Left kidney (tissue), 2 donors: ENCODE data around the gene ENOX1. TPM values are rescaled to one million over a fixed set of nuclear protein-coding genes. Genes with fewer than 3 reads are reported as not detected.

Experiments used
- DNase-seq: peaks from one replicate; pipeline ENCODE4 v3.0.0-alpha.2; 2013
- polyA plus RNA-seq: library from polyadenylated mRNA; unstranded; fragments of 120-200 nt; gene quantifications from one replicate; pipeline ENCODE4 v1.2.1, GENCODE V29; 2013; ENCODE audit not compliant: insufficient read length

The ENOX1 gene
- polyA plus RNA-seq, 1 donor: 8.8 TPM

DNA sequence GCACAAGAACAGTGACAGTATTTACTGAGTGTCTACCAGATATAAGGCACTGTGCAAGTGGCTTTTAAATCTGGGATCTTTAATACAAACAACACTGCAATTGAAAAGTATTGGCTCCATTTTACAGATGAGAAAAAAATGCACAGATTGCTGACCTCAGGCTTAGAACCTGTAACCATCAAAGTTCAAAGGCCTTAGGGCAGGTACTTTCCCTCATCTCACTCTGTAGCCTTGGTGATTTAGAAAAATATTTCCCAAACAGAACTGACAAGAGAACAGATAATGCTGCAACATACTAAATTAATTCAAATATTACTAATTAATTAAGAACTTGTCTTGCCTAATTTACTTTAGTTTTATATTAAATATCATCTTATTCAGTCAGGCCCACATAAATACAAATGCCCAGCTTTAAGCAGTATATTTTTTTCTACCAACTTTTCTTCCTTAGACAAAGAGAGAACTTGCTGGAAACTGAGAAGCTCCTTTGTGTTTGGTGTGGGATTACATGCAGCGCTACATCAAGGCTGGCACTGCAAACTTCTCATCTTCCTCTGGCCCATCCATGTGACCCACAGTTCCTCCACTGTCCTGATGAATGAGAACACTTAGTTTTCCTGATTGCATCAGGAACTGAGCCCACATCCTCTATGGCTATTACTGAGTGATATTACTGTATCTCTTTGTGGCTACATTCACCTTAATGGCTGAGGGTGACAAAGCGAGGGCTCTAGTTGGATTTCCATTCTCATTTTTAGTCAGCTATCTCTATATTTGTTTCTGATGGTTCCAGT, 302.1 kb downstream of the ENOX1 start:
- no peak for DNase-seq

DNA sequence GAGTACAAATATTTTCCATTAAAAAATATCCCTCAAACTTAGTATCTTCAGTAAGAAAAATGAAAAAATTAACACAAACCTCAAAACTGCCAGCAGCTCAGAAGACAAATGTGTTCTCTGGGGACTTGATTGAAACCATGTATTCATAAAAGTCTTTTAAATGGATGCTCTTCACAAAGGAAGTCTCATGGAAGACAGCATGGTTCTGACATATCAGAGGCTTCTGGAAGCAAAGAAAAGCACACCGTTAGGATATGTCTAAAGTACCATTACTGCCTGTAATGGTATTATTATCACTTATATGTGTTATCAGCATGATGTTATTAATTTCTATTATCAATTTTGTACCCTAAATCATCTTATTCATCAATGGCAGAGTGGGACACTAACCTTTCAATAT, 302.8 kb downstream of the ENOX1 start:
- DNase-seq: no peak

DNA sequence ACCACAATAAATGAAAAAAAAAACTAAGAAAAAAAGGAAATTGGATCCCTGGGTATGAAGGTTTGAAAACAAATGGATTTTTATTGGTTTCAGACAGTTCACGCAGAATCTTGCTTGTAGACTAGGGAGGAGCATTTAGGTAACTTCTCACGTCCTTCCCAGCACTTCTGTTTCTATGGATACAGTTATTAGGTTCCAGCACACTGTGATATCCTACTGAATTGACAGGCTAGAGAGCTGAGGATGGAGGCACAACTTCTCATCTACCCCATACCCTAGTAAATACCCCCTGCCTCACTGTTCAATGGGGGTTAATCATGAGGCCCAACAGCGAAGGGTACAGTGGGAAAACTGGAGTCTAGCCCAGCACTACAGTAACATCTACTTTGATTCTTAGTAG, 304.1 kb downstream of the ENOX1 start:
- no peak for DNase-seq

DNA sequence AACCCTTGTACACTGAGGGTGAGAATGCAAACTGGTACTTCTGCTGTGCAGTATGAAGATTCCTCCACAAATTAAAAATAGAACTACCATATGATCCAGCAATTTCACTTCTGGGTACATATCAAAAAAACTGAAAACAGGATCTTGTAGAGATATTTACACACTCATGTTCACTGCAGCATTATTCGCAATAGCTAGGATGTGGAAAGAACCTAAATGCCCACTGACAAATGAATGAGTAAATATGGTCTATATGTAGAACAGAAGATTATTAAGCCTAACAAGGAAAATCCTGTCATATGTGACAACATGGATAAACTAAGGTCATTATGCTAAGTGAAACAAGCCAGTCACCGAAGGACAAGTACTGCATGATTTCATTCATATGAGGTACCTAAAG, 304.7 kb downstream of the ENOX1 start:
- no peak for DNase-seq

DNA sequence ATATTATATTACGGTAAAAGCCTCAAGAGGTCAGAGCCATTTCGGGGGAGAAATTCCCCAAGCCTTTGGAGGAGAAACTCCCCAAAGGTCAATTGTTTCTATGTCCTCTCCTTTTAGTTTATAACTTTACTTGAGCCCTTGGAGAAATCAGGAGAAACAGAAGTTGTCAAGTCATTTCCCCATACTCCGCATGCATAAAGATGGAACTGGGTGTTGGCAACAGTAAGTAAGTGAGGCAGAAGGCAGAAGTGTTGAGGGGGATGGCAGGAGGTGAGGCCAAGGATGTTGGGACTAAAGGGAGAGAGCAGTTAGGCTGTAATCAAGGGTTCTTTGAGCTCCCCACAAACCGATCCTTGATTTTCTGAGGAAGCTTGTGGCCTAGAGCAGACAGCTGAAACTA, 307.9 kb downstream of the ENOX1 start:
- no peak for DNase-seq

DNA sequence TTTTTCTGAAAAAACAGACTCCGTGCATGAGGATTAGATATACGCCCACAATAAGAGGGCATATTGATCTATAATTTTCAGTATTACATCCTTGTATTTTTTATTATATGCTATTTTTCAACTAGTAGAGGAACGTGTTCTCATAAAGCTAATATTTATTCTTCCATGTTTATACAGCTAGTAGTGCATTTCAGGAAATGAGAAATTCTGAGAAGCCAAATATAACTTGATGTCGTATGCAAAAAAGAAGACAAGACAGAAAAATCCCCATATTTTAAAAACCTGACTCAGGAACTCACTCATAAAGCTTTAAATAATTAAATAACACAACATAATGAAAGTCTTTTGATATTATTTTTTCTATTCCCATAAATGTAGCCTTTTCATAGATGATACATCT, 308.6 kb downstream of the ENOX1 start:
- no peak for DNase-seq

DNA sequence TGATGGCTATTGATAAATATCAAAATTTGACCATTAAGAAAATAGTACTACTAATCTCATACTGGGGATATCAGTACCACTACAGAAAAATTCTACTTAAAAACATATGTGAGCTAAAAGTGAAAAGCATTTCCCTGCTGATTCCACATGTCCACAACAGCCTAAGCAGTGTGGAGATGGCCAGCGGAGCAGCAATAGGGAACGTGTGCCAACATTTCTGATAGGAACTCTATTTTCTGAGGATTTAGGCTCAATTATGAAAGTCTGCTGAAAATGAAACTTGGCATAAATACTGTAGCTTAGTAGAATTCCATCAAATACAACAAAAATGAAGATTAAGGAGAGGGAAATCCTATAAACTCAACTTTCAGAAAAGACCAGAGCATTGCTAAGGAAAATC, 311.6 kb downstream of the ENOX1 start:
- DNase-seq: no peak

GRCh38 chr13:43473437-43473836, 313.3 kb downstream of the ENOX1 start:
- DNase-seq: no peak

DNA sequence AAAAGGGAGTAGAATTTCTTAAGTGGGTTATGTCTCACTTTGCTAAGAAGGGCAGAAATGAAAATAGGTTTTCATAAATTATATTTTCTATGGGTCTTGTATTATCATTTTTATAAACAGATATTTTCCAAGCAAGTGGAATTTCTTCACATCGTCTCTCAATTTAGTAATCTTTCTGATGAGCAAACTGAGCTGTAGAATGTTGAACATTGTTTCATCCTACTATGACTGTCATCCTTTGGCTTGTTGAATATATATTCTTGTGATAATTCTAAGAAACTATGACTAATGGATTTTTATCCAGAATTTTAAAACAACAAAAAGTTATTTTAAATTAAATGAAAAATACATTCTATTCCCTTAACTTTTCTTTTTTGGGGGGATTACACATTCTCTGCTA, 313.8 kb downstream of the ENOX1 start:
- DNase-seq: no peak

DNA sequence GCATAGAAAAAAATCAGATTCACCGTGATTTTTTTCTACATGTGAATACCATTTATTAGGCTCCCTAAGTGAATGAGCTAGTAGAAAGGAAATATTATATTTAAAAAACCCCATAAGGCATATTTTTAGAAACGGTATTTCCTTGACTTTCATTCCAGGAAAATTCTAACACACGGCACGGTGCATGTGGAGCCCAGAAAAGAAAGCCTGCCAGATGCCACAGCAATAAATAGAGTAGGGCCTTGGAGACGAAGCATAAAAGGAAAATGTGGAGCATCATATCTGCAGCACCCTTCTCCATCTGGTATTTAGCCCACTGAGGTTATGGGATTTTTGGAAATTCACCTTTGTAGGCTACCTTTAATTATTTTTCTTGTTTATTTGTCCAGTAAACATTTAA, 314.4 kb downstream of the ENOX1 start:
- DNase-seq: no peak

GRCh38 chr13:43470610-43471009, 316.2 kb downstream of the ENOX1 start:
- no peak for DNase-seq

- no peak for DNase-seq
These were observed 317.0 kb downstream of the ENOX1 start for GRCh38 chr13:43469791-43470190.

DNA sequence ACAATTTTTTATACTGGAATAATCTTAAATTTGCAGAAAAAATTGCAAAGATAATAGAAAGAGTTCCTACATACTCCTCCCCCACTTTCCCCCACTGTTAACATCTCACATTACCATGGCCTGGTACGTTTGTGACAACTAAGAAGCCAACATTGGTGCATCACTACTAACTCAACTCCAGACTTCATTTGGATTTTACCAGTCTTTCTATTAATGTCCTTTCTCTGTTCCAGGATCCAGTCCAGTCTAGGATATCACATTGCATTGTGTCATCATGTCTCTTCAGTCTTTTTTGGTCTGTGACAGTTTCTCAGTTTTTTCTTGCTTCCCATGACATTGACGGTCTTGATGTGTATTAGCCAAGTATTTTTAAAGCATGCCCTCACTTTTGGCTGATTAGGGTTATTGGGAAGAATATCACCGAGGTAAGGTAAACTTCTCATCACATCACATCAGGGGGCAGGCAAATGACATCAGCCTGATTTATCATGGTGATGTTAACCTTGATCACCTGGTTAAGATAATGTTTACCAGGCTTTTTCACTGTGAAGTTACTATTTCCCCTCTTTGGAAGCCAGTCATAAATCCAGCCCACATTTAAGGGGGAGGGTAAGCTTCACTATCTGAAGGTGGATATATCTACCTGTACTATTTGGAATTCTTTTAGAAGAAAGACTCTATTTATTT, 322.1 kb downstream of the ENOX1 start:
- DNase-seq: no peak

- DNase-seq: no peak
These were observed 338.0 kb downstream of the ENOX1 start for GRCh38 chr13:43448605-43449336.

DNA sequence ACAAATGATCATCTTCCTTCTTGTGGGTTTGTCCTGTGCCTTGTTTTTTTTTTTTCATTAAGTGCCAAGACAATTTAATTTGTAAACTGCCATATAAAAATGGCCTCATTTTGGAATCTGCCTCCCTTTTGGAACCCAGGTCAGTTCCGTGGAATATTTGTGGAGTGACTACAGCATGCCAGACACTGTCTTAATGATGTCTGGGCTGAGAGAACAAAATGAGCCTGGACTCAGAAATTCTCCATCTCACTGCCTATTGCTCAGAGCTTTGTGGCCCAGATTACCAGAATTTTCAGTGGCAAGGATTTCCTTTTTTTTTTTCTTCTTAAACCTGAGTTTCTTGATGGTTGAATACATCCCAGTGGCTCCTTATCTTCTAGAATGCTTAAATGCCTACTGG, 340.6 kb downstream of the ENOX1 start:
- DNase-seq: no peak

DNA sequence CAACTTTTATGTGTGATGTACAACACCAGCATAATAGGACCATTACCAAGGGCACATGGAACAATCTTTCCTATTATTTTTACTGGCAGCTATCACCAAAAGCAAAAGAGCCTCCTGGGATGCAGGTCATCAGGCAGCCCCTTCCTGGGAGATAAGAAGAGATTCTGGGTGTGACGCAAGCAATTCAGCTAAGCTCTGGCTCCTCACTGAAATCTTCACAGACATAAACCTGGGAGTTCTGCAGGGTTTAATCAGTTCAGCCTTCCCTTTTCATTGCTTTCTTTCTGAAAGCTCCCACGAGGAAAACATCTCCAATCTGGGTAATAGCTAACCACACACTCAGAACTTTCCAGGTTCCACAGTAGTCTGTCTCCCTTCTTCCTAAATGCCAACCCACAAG, 341.1 kb downstream of the ENOX1 start:
- DNase-seq: no peak

DNA sequence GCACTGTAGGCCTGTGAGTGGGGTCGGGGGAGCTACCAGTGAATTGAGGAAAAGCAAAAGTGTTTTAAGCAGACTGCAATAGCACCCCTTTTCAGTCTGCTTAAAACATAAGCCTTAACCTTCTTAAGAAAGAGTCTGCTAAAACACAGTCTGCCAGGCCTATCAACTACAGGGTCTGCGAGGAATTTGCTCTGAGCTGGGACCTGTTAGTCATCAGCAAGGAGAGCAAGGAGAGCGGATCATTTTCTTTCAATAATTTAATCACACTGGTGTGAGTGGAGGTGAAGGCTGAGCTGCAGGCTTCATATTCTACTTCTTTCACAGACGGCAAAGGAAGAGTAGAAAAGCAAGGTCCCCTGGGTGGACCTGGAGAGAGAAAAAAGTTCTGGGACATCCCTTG, 342.7 kb downstream of the ENOX1 start:
- no peak for DNase-seq

DNA sequence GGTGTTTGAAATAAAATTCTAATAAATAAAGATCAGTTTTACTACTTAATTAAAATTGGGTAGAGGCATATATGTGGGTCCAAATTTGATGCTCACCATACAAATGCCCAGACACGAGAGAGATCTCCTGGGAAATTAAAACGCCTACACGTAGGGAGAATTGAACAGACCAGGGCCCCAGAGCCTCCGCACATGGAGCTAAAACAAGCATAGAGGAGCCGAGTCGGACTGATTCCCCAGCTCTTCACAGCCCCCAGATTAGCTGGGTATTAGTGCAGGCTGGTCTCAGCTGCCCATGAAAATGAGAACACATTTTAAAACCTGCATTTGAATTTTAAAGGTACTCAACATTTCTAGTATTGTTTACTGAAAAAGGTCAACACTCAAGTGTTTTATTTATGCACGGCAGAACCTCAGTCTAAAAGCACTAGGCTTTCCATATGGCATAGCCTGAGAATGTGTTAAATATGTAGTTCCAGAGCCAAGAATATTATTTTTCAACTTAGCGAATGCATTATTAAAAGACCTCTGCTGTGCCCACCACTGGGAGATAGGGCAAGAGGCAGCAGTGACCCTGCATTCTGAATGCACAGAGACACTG, 344.8 kb downstream of the ENOX1 start:
- DNase-seq: no peak

DNA sequence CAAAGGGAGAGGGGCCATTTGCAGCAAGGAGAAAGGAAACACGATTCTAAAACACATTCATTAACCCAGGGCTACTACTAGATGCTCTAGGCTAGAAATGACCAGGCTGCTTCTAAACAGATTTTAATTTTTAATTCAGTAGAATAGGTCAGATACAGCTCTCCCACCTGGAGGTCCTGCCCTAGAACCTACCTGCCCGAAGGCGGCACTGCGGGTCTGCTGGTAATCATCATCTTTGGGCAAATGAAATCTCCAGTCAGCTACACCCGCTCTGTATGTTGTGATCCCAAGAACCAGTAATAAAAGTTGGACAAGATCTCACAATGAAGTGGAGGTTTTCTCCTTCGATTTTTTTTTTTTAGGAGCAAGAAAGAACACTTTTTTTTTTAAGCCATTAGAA, 345.3 kb downstream of the ENOX1 start:
- DNase-seq: no peak

DNA sequence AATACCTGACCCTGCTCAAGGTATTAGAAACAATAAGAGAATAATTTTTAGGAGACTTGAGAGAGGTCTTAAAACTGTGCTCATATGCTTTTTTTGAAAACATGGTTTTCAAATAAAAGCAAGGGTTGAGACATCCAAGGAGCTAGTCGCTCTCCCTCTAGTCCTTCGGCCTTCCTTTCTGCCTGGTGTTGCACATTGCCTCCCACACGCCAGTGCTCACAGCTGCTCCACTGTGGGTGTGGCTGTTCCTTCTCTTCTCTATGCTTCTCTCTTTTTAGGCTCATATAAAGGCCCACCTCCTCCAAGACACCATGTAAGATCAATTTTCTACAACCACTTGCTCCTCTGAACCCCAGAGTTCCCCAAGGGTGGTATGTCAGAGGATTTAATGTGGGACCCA, 352.6 kb downstream of the ENOX1 start:
- DNase-seq: no peak

GRCh38 chr13:43433691-43434141, 353.1 kb downstream of the ENOX1 start:
- no peak for DNase-seq

DNA sequence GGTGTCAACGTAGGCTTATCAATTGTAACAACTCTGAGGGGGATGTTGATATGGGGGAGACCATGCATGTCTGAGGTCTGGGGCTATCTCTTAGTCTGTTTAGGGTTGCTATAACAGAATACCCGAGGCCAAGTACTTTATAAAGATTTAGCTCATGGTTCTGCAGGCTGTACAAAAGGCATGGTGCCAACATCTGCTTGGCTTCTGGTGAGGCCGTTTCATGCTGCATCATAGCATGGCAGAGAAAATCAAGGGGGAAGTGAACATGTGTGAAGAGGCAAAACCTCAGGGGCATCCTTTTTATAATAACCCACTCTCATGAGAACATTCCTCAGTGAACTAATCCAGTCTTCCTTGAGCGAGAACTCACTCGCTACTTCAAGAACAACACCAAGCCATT, 353.8 kb downstream of the ENOX1 start:
- DNase-seq: no peak

GRCh38 chr13:43431841-43432240, 354.9 kb downstream of the ENOX1 start:
- no peak for DNase-seq
